Measurements from ENCODE around the gene IHH. TPM values are rescaled to one million over a fixed set of nuclear protein-coding genes. Genes with fewer than 3 reads are reported as not detected.
A peak's percentile ranks its signal among the peaks of the same experiment; 100 is the strongest.

IHH gene
- total RNA-seq, 1 donor from 2014 or later, result not detected

GRCh38 chr2:219073413-219074129, 12.8 kb upstream of the IHH start:
- peak; percentile 52 for DNase-seq (ENCODE audit: low read depth)

GRCh38 chr2:219072741-219073250, 12.1 kb upstream of the IHH start:
- Histone ChIP-seq H3K36me3 (ENCODE audit: control insufficient read depth, insufficient read depth, low read length) (no peaks in the 10 kb centered on the region), H3K27me3 (ENCODE audit: control insufficient read depth, insufficient read depth, low read length) (no peaks in the 10 kb centered on the region), H3K4me3 (ENCODE audit: low read depth, low read length) (no peak overlapping the region)
- DNase-seq (ENCODE audit: low read depth) (no peak), FAIRE-seq (no peak)
- TF ChIP-seq, protein P1, sequence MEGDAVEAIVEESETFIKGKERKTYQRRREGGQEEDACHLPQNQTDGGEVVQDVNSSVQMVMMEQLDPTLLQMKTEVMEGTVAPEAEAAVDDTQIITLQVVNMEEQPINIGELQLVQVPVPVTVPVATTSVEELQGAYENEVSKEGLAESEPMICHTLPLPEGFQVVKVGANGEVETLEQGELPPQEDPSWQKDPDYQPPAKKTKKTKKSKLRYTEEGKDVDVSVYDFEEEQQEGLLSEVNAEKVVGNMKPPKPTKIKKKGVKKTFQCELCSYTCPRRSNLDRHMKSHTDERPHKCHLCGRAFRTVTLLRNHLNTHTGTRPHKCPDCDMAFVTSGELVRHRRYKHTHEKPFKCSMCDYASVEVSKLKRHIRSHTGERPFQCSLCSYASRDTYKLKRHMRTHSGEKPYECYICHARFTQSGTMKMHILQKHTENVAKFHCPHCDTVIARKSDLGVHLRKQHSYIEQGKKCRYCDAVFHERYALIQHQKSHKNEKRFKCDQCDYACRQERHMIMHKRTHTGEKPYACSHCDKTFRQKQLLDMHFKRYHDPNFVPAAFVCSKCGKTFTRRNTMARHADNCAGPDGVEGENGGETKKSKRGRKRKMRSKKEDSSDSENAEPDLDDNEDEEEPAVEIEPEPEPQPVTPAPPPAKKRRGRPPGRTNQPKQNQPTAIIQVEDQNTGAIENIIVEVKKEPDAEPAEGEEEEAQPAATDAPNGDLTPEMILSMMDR (IDR thresholded peaks at IDR 0.05; ENCODE audit: insufficient read depth, low read length, severe bottlenecking), result no peak

More at GRCh38 chr2:219073413-219074129, 12.8 kb upstream of the IHH start:
- TF ChIP-seq, protein P1 (IDR thresholded peaks at IDR 0.05; ENCODE audit: insufficient read depth, low read length, severe bottlenecking), result peak; percentile 80
- H3K27me3 ChIP-seq (ENCODE audit: control insufficient read depth, insufficient read depth, low read length), result no peaks in the 10 kb centered on the region
- H3K36me3 ChIP-seq (ENCODE audit: control insufficient read depth, insufficient read depth, low read length), result no peaks in the 10 kb centered on the region
- FAIRE-seq, result no peak
- no peak overlapping the region for H3K4me3 ChIP-seq (ENCODE audit: low read depth, low read length)

- H3K27me3 ChIP-seq (ENCODE audit: control insufficient read depth, insufficient read depth, low read length), result no peaks in the 10 kb centered on the region
- no peaks in the 10 kb centered on the region for H3K36me3 ChIP-seq (ENCODE audit: control insufficient read depth, insufficient read depth, low read length)
- no peak for FAIRE-seq
- TF ChIP-seq, protein P1 (IDR thresholded peaks at IDR 0.05; ENCODE audit: insufficient read depth, low read length, severe bottlenecking), result no peak
- no peak overlapping the region for H3K4me3 ChIP-seq (ENCODE audit: low read depth, low read length)
- peak; percentile 71 for DNase-seq (ENCODE audit: low read depth)
Observed at GRCh38 chr2:219071131-219071816, 10.6 kb upstream of the IHH start.

GRCh38 chr2:219065484-219065883, 4.8 kb upstream of the IHH start:
- TF ChIP-seq, protein P1 (IDR thresholded peaks at IDR 0.05; ENCODE audit: insufficient read depth, low read length, severe bottlenecking), result no peak
- FAIRE-seq (no peak), DNase-seq (ENCODE audit: low read depth) (no peak)
- Histone ChIP-seq H3K36me3 (ENCODE audit: control insufficient read depth, insufficient read depth, low read length) (no peaks in the 10 kb centered on the region), H3K4me3 (ENCODE audit: low read depth, low read length) (no peak overlapping the region), H3K27me3 (ENCODE audit: control insufficient read depth, insufficient read depth, low read length) (peaks cover 11% of the 10 kb centered on the region)

DNA sequence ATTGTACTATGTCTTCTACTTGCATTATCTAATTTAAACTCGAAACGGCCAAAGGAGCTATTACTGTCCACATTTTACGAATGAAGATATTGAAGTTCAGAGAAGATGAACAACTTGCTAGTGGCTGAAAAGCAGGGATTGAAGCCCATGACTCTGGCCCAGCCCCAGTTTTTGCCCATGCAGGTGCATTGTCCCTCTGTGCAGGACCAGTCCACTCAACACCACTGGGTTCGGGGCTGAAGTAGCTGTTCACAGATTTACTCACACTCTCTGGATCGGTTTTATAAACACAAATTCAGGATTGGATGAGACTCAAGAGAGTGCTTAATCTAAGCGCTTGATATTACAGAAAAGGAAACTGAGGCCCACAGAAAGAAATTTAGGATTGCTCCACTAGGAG, 1.4 kb upstream of the IHH start:
- peaks cover 36% of the 10 kb centered on the region for H3K27me3 ChIP-seq (ENCODE audit: control insufficient read depth, insufficient read depth, low read length)
- no peaks in the 10 kb centered on the region for H3K36me3 ChIP-seq (ENCODE audit: control insufficient read depth, insufficient read depth, low read length)
- no peak for FAIRE-seq
- TF ChIP-seq, protein P1 (IDR thresholded peaks at IDR 0.05; ENCODE audit: insufficient read depth, low read length, severe bottlenecking), result no peak
- no peak for DNase-seq (ENCODE audit: low read depth)
- H3K4me3 ChIP-seq (ENCODE audit: low read depth, low read length), result no peak overlapping the region

All from bronchial epithelial cell (primary cell).